Stomach (tissue), 9 donors: ENCODE data around the gene KLF9. TPM values are rescaled to one million over a fixed set of nuclear protein-coding genes. Genes with fewer than 3 reads are reported as not detected.

ENCODE experiments used
- DNase-seq, 2 donors: peaks; one replicate each; pipeline versions ENCODE4 v3.0.0 to v3.0.0-alpha.2; 2013 to 2019
- H3K27ac ChIP-seq, 5 donors: fragments of 200-600 bp in 4 of 5; sonication (generic) in 4 of 5; one replicate each; pipeline ENCODE4 v1.5.1; 2013 to 2019; ENCODE audit warnings: mild to moderate bottlenecking in 1 of 5, moderate library complexity in 1 of 5
- H3K27me3 ChIP-seq, 3 donors: fragments of 200-600 bp; sonication (generic); one replicate each; pipeline ENCODE4 v1.5.1; 2017 to 2019; ENCODE audit warnings: mixed run types in 1 of 3
- H3K36me3 ChIP-seq, 4 donors: fragments of 200-600 bp; sonication (generic); 1 replicate in 3 of 4; 2 replicates in 1 of 4; pipeline ENCODE4 v1.5.1; 2016 to 2019
- H3K4me1 ChIP-seq, 4 donors: fragments of 200-600 bp; sonication (generic); one replicate each; pipeline ENCODE4 v1.5.1; 2016 to 2019
- H3K4me3 ChIP-seq, 4 donors: fragments of 200-600 bp; sonication (generic) in 3 of 4; one replicate each; pipeline ENCODE4 v1.5.1; 2016 to 2019; ENCODE audit warnings: mild to moderate bottlenecking in 1 of 4
- H3K9me3 ChIP-seq, 4 donors: fragments of 200-600 bp; sonication (generic); one replicate each; pipeline ENCODE4 v1.5.1; 2016 to 2019
- CTCF ChIP-seq, 7 experiments: fragments of 450-650 bp in 4 of 7; fragments of 200-600 bp in 3 of 7; sonication (generic) in 3 of 7; IDR thresholded peaks; one replicate each; pipeline ENCODE4 v1.5.1; 2016 to 2019; ENCODE audit warnings: antibody characterized with exemption in 7 of 7, control low read depth in 2 of 7, mild to moderate bottlenecking in 1 of 7
- EP300 ChIP-seq: sonication (generic); formaldehyde crosslinking; IDR thresholded peaks from one replicate; pipeline ENCODE4 v1.6.1; 2017; ENCODE audit warnings: antibody characterized with exemption
- POLR2A ChIP-seq, 4 donors: fragments of 450-650 bp; IDR thresholded peaks; one replicate each; pipeline ENCODE4 v1.6.1; 2016; ENCODE audit warnings: antibody characterized with exemption in 4 of 4, control low read depth in 2 of 4, mild to moderate bottlenecking in 1 of 4, moderate library complexity in 1 of 4
- POLR2AphosphoS5 ChIP-seq, 3 donors: sonication (generic); formaldehyde crosslinking; IDR thresholded peaks; one replicate each; pipeline ENCODE4 v1.6.1; 2016; ENCODE audit warnings: antibody characterized with exemption in 3 of 3
- WGBS, 5 donors: extraction: QIAGEN DNeasy Blood & Tissue Kit in 3 of 5; methylation state at CpG; one replicate each; pipeline versions ENCODE4 v1.1.5 to v1.1.7; 2013 to 2018; 5-methylcytosine and 5-hydroxymethylcytosine counted together
- intact Hi-C: fragments of 100-400 bp; cut with DNase I; formaldehyde crosslinking; loops from one replicate; pipeline ENCODE4 v1.15.1; 2023; ENCODE audit warnings: low total_unique reads
- polyA plus RNA-seq, 3 donors: library from polyadenylated mRNA; stranded (reverse); fragments of 200-250 nt; gene quantifications; one replicate each; pipeline ENCODE4 v1.2.3, GENCODE V29; 2013
- total RNA-seq, 5 donors: library from RNA; depleted of rRNA; stranded (reverse); fragments of >200 nt; gene quantifications; one replicate each; pipeline versions ENCODE4 v1.1.0 to v1.2.3, GENCODE V29; 2014 to 2016
- donor health status: healthy with polysubstance abuse.
- donor health status: Bipolar disorder and iron deficiency.
- donor health status: healthy.

Gene KLF9
- total and polyA plus RNA-seq, 8 donors: 27.9 to 174 (median 55.8) TPM

GRCh38 chr9:70425192-70425591 lies 10.7 kb upstream of the KLF9 start:
- WGBS, 5 donors: 69 to 95% (median 87%) methylated on average over 8 of the region's 8 CpGs
- no peak for DNase-seq
- H3K9me3 ChIP-seq: no peaks in the 10 kb centered on the region
- no peak overlapping the region for H3K27ac ChIP-seq
- H3K36me3 ChIP-seq: no peaks in the 10 kb centered on the region
- TF ChIP-seq EP300 (no peak), POLR2AphosphoS5 (IDR thresholded peaks at IDR 0.05) (no peak), CTCF (IDR thresholded peaks at IDR 0.05) (no peak), POLR2A (IDR thresholded peaks at IDR 0.05) (no peak)
- intact Hi-C loops: loop anchor here (10.0 kb wide), 1 partner anchor 50 kb away; no protein-coding TSS in a partner anchor
- peaks cover 22 to 39% (median 31%) of the 10 kb centered on the region in 4 donors for H3K4me1 ChIP-seq
- H3K4me3 ChIP-seq: no peak overlapping the region
- H3K27me3 ChIP-seq: no peaks in the 10 kb centered on the region

GRCh38 chr9:70422371-70423043 lies 8.1 kb upstream of the KLF9 start:
- Histone ChIP-seq H3K27ac (peak overlapping the region in 4 of 5 donors; percentile 99 to 100 (median 100)), H3K4me1 (peaks cover 32 to 44% (median 36%) of the 10 kb centered on the region in 4 donors), H3K36me3 (no peaks in the 10 kb centered on the region), H3K4me3 (no peak overlapping the region), H3K9me3 (no peaks in the 10 kb centered on the region), H3K27me3 (no peaks in the 10 kb centered on the region)
- intact Hi-C loops: loop anchor here (10.0 kb wide), 1 partner anchor 52 kb away; no protein-coding TSS in a partner anchor
- TF ChIP-seq POLR2A (IDR thresholded peaks at IDR 0.05): no peak
- TF ChIP-seq POLR2AphosphoS5 (IDR thresholded peaks at IDR 0.05): no peak
- TF ChIP-seq EP300: no peak
- TF ChIP-seq CTCF (IDR thresholded peaks at IDR 0.05): no peak
- WGBS, 5 donors: 81 to 86% (median 84%) methylated on average over 6 of the region's 6 CpGs
- DNase-seq: no peak

GRCh38 chr9:70421272-70422180 lies 7.1 kb upstream of the KLF9 start:
- Histone ChIP-seq H3K4me3 (peak overlapping the region; percentile 14 to 50 (median 46)), H3K36me3 (no peaks in the 10 kb centered on the region), H3K27me3 (no peaks in the 10 kb centered on the region), H3K4me1 (peaks cover 35 to 49% (median 40%) of the 10 kb centered on the region in 4 donors), H3K27ac (peak overlapping the region; percentile 99 to 100 (median 100)), H3K9me3 (no peaks in the 10 kb centered on the region)
- peak in 1 of 2 donors; percentile 42 for DNase-seq
- WGBS, 5 donors: 23 to 30% (median 25%) methylated on average over 8 to 9 of the region's 9 CpGs
- intact Hi-C loops: loop anchor here (10.0 kb wide), 1 partner anchor 53 kb away; no protein-coding TSS in a partner anchor
- no peak for TF ChIP-seq POLR2A (IDR thresholded peaks at IDR 0.05)
- TF ChIP-seq POLR2AphosphoS5 (IDR thresholded peaks at IDR 0.05): peak in 1 of 3 donors; percentile 1
- no peak for TF ChIP-seq CTCF (IDR thresholded peaks at IDR 0.05)
- TF ChIP-seq EP300: no peak
